ENCODE measurements around the gene CEACAM21.
A peak's percentile ranks its signal among the peaks of the same experiment; 100 is the strongest.

The CEACAM21 gene

DNA sequence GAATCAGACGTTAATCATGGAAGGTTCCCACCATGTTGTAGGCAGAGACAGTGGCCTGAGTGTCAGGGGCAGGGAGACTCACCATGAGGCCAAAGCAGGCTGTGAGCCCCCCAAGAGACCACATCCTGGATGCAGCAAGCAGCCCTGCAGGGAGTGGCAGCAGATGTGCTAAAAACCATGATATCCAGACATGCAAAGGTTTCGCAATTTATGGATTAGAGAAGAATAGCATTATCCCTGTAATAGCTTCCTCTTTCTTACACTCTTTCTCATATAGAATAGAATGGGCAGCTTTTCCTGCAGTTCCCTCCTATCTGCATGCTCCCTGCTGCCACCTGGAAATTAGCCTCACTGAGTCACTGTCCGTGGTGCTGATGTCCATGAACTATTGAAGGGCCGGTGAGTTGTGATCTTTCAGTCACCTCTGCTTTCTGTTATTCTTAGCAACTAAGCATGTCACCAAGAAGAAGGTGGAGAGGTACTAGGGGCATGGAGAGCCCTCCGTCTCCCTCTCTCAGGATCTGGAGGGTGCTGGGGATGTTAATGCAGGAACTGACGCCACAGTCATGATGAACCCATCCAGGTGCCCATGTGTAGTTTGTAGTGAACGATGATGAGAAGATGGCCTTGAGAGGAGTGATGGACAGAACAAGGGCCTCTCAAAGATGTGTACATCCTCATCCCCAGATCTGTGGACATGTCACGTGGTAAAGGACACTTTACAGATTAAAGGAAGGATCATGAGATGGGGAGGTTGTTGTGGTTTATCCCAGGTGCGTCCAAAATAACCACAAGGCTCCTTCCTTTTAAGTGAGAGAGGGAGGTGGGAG, 41.0 kb downstream of the CEACAM21 start:
- no peak for TF ChIP-seq CTCF (conservative IDR thresholded peaks at IDR 0.05; ENCODE audit: low read length)
- peak; percentile 1 for DNase-seq (ENCODE audit: low read depth)
- no peak overlapping the region for H3K4me3 ChIP-seq (ENCODE audit: low read length)

GRCh38 chr19:41617941-41618730, 42.2 kb downstream of the CEACAM21 start:
- TF ChIP-seq CTCF (conservative IDR thresholded peaks at IDR 0.05; ENCODE audit: low read length) = no peak
- no peak overlapping the region for H3K4me3 ChIP-seq (ENCODE audit: low read length)
- DNase-seq (ENCODE audit: low read depth) = no peak

DNA sequence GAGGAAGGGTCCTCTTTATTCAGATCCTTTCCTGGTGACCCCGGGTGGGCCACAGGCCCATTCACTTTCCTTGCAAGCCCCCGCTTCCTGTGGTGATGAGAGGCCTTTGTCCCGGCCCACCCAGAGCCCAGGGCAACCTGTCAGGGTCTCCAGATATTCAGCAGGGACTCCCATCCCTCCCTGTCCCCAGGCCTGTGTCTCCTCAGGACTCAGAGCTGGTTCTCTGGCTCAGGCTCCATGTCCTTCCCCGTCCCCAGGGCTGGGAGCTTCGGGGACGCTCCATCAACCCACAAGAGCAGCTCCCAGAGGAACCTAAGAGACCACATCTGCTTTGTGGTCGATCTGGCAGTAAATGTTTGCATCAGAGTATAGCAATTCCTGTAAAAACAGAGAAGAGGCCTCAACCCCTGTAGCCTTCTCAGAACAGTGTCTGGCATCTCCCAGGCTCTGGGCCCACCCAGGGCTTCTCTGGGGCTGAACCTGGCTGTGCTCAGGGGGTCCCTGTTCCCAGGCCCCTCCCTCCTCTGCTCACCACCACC, 43.1 kb downstream of the CEACAM21 start:
- DNase-seq (ENCODE audit: low read depth) = no peak
- no peak for TF ChIP-seq CTCF (conservative IDR thresholded peaks at IDR 0.05; ENCODE audit: low read length)
- no peak overlapping the region for H3K4me3 ChIP-seq (ENCODE audit: low read length)

- DNase-seq (ENCODE audit: low read depth) = no peak
- H3K4me3 ChIP-seq (ENCODE audit: low read length) = no peak overlapping the region
- no peak for TF ChIP-seq CTCF (conservative IDR thresholded peaks at IDR 0.05; ENCODE audit: low read length)
Measured at GRCh38 chr19:41620171-41620570, 44.2 kb downstream of the CEACAM21 start.

DNA sequence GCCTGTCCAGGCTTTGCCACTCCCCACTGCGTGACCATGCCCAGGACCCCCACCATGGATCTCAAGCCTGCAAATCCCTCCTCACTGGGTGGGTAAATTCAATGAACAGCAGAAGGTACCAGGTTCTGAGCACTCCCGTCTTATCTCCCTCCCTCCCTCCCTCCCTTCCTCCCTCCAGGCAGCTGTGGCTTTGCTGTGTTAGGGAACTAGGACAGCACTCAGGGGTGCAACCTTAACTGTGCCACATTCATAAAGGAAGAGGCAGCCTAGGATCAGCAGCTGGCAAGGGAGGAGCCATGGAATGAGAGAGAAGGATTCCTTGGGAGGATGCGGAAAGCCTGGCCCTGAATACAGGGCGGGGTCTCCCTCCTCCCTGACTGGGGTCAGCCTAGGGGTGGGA, 45.3 kb downstream of the CEACAM21 start:
- no peak overlapping the region for H3K4me3 ChIP-seq (ENCODE audit: low read length)
- TF ChIP-seq CTCF (conservative IDR thresholded peaks at IDR 0.05; ENCODE audit: low read length) = no peak
- no peak for DNase-seq (ENCODE audit: low read depth)

DNA sequence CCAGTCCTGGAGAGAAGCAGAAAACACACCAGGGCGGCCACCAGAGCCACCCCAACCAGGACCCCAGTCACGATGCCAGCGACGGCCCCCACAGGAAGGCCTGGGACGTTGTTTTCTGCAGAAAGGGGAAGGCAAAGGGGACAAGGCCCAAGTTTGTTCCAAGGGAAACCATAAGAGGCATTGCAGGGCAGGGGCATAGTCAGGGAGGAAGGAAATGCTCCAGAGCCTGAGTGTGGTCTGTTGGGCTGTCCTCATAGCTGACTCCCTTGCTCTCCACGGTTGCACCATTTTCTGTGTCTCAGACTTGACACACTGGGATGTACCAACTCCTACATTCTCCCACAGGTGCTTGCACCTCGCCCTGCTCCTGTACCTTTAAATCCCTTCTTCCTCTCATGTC, 45.7 kb downstream of the CEACAM21 start:
- no peak for TF ChIP-seq CTCF (conservative IDR thresholded peaks at IDR 0.05; ENCODE audit: low read length)
- DNase-seq (ENCODE audit: low read depth) = no peak
- H3K4me3 ChIP-seq (ENCODE audit: low read length) = no peak overlapping the region

Measured in AG10803 (cell line).